DOHH2 (cell line): Measurements from ENCODE around the gene FAM124A.

ENCODE experiments used
- H3F3A ChIP-seq: fragments of 200-600 bp; sonication (generic), shearing (Covaris generic); 2 replicates; pipeline ENCODE4 v1.6.0; 2016; ENCODE audit warnings: antibody characterized with exemption, mild to moderate bottlenecking; ENCODE audit not compliant: control insufficient read depth, insufficient read depth
- H3K27ac ChIP-seq: fragments of 200-600 bp; sonication (generic); 2 replicates; pipeline ENCODE4 v1.5.1; 2014; ENCODE audit warnings: low read depth, mild to moderate bottlenecking, low read length, moderate library complexity
- H3K27me3 ChIP-seq: fragments of 200-600 bp; sonication (generic); 2 replicates; pipeline ENCODE4 v1.6.1; 2014; ENCODE audit warnings: mild to moderate bottlenecking, low read length, mixed read lengths; ENCODE audit not compliant: control insufficient read depth
- H3K36me3 ChIP-seq: fragments of 200-600 bp; sonication (generic); 2 replicates; pipeline ENCODE4 v1.6.1; 2014; ENCODE audit warnings: mild to moderate bottlenecking, low read length, moderate library complexity, mixed read lengths; ENCODE audit not compliant: control insufficient read depth
- H3K4me1 ChIP-seq: fragments of 200-600 bp; sonication (generic); 2 replicates; pipeline ENCODE4 v1.6.1; 2014; ENCODE audit warnings: mild to moderate bottlenecking, low read length, mixed read lengths; ENCODE audit not compliant: control insufficient read depth
- H3K4me2 ChIP-seq: fragments of 200-600 bp; sonication (generic); 2 replicates; pipeline ENCODE4 v1.6.0; 2014; ENCODE audit warnings: mild to moderate bottlenecking, low read length, moderate library complexity
- H3K4me3 ChIP-seq: fragments of 200-600 bp; sonication (generic); 2 replicates; pipeline ENCODE4 v1.5.1; 2014; ENCODE audit warnings: mild to moderate bottlenecking, low read length, mixed read lengths
- H3K79me2 ChIP-seq: fragments of 200-600 bp; sonication (generic); 2 replicates; pipeline ENCODE4 v1.6.1; 2014; ENCODE audit warnings: mild to moderate bottlenecking, low read length, mixed read lengths; ENCODE audit not compliant: control insufficient read depth
- H3K9me2 ChIP-seq: fragments of 200-600 bp; sonication (generic); replicated peaks from 2 replicates; pipeline ENCODE4 v1.6.1; 2014; ENCODE audit warnings: mild to moderate bottlenecking, low read length, mixed read lengths; ENCODE audit not compliant: control insufficient read depth
- H3K9me3 ChIP-seq: fragments of 200-600 bp; sonication (generic); 2 replicates; pipeline ENCODE4 v1.6.1; 2014; ENCODE audit warnings: antibody characterized with exemption, low read length, mixed read lengths; ENCODE audit not compliant: control insufficient read depth, insufficient read depth
- H4K20me1 ChIP-seq: fragments of 200-600 bp; sonication (generic); 2 replicates; pipeline ENCODE4 v1.6.0; 2014; ENCODE audit warnings: low read depth, mild to moderate bottlenecking, antibody characterized with exemption, low read length, moderate library complexity; ENCODE audit not compliant: control insufficient read depth, insufficient read depth
- EZH2phosphoT487 ChIP-seq: fragments of 200-600 bp; sonication (generic); IDR thresholded peaks from 2 replicates; pipeline ENCODE4 v1.6.1; 2017; ENCODE audit warnings: borderline replicate concordance, mild to moderate bottlenecking, antibody characterized with exemption, low read length, moderate library complexity, mixed read lengths
- TF ChIP-seq, protein P1 (sequence below): fragments of 200-600 bp; sonication (generic); IDR thresholded peaks from one replicate; pipeline ENCODE4 v1.5.1; 2014; ENCODE audit warnings: antibody characterized with exemption, mild to moderate bottlenecking, low read depth, low read length; ENCODE audit not compliant: poor library complexity, severe bottlenecking

FAM124A gene

DNA sequence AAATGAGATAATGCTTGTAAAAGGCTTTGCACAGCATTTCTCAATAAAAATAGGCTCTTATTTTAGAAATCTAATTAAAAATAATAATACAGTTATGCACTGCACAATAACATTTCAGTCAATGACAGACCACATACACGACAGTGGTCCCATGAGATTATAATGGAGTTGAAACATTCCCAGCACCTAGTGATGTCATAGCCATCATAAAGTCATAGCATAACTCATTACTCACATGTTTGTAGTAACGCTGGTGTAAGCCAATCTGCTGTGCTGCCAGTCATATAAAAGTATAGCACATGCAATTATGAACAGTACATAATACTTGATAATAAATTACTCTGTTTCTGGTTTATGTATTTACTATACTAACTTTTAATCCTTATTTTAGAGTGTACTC lies 104.6 kb downstream of the FAM124A start:
- Histone ChIP-seq H3K36me3 (no peaks in the 10 kb centered on the region), H3K27ac (no peak overlapping the region), H3K79me2 (no peaks in the 10 kb centered on the region), H3K9me3 (no peaks in the 10 kb centered on the region), H3K4me2 (no peak overlapping the region), H3K4me1 (peaks cover 8% of the 10 kb centered on the region), H4K20me1 (no peaks in the 10 kb centered on the region), H3F3A (no peaks in the 10 kb centered on the region), H3K4me3 (no peak overlapping the region), H3K27me3 (no peaks in the 10 kb centered on the region), H3K9me2 (no peaks in the 10 kb centered on the region)
- TF ChIP-seq, protein P1, sequence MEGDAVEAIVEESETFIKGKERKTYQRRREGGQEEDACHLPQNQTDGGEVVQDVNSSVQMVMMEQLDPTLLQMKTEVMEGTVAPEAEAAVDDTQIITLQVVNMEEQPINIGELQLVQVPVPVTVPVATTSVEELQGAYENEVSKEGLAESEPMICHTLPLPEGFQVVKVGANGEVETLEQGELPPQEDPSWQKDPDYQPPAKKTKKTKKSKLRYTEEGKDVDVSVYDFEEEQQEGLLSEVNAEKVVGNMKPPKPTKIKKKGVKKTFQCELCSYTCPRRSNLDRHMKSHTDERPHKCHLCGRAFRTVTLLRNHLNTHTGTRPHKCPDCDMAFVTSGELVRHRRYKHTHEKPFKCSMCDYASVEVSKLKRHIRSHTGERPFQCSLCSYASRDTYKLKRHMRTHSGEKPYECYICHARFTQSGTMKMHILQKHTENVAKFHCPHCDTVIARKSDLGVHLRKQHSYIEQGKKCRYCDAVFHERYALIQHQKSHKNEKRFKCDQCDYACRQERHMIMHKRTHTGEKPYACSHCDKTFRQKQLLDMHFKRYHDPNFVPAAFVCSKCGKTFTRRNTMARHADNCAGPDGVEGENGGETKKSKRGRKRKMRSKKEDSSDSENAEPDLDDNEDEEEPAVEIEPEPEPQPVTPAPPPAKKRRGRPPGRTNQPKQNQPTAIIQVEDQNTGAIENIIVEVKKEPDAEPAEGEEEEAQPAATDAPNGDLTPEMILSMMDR: no peak

DNA sequence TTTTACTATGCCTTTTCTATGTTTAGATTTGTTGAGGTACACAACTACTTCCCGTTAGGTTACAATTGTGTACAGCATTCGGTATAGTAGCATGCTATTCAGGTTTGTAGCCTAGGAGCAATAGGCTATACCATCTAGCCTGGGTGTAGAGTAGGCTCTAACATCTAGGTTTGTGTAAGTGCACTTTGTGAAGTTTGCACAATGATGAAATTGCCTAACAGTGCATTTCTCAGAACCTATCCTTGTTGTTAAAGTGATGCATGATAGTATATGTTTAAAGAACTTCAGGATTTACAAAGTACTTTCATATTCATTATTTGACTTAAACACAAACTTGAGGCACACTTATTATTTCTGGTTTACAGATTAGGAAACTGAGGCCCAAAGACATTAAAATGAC lies 105.8 kb downstream of the FAM124A start:
- H3K36me3 ChIP-seq: no peaks in the 10 kb centered on the region
- H3K4me1 ChIP-seq: peaks cover 8% of the 10 kb centered on the region
- no peaks in the 10 kb centered on the region for H4K20me1 ChIP-seq
- H3K27me3 ChIP-seq: no peaks in the 10 kb centered on the region
- H3F3A ChIP-seq: no peaks in the 10 kb centered on the region
- no peak overlapping the region for H3K4me2 ChIP-seq
- H3K9me3 ChIP-seq: no peaks in the 10 kb centered on the region
- no peak overlapping the region for H3K4me3 ChIP-seq
- H3K9me2 ChIP-seq: no peaks in the 10 kb centered on the region
- no peaks in the 10 kb centered on the region for H3K79me2 ChIP-seq
- no peak overlapping the region for H3K27ac ChIP-seq
- TF ChIP-seq, protein P1: no peak
- no peak for TF ChIP-seq EZH2phosphoT487

DNA sequence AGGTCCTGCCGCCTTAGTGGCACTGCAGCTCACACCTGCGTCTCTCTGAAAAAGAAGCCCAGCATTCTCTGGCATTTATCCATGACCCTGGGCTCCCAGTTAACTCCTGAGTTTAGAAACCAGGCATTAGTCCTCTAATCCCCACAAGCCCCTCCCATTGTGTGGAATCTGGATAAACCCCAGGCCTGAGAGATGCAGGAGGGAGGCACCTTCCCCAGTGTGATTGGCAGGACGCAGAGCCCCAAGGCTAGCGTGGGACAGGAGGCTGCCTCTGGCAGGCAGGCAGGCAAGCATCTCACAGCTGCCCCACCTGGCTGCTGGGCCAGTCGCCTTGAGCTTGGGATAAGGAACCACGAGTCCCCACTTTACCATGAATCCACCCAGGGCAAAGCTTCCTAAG lies 106.3 kb downstream of the FAM124A start:
- Histone ChIP-seq H3K27ac (no peak overlapping the region), H3F3A (no peaks in the 10 kb centered on the region), H3K9me2 (no peaks in the 10 kb centered on the region), H3K4me2 (no peak overlapping the region), H3K36me3 (no peaks in the 10 kb centered on the region), H3K27me3 (0 out of 2 replicates have a peak, but pooled peaks cover under 1% of the 10 kb centered on the region), H4K20me1 (no peaks in the 10 kb centered on the region), H3K4me3 (no peak overlapping the region), H3K79me2 (no peaks in the 10 kb centered on the region), H3K9me3 (no peaks in the 10 kb centered on the region), H3K4me1 (peaks cover 8% of the 10 kb centered on the region)
- TF ChIP-seq, protein P1: no peak
- no peak for TF ChIP-seq EZH2phosphoT487

DNA sequence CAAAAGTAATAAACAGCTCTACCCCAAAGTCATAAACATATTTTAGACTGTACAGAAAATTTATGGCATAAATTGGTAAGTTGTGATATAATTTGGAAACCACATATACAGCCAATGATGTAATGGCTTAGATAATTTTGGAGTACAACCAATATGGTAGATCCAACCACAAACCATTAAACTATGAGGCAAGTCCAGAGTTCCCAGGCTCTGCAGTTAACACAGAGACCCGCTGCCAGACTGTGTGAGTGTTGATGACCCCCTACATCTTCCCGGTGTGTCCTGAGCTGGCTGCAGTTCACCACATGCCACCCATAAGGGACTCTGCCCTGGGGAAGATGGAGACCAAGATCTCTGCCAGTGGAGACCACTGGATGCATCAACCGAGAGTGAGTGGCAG lies 107.4 kb downstream of the FAM124A start:
- Histone ChIP-seq H3K79me2 (no peaks in the 10 kb centered on the region), H3K4me2 (no peak overlapping the region), H3K27ac (no peak overlapping the region), H3K27me3 (0 out of 2 replicates have a peak, but pooled peaks cover 4% of the 10 kb centered on the region), H3F3A (no peaks in the 10 kb centered on the region), H3K9me2 (no peaks in the 10 kb centered on the region), H3K4me3 (no peak overlapping the region), H3K4me1 (peaks cover 8% of the 10 kb centered on the region), H3K36me3 (no peaks in the 10 kb centered on the region), H3K9me3 (no peaks in the 10 kb centered on the region), H4K20me1 (no peaks in the 10 kb centered on the region)
- TF ChIP-seq EZH2phosphoT487: no peak
- TF ChIP-seq, protein P1: no peak
